Endothelial cell of umbilical vein (primary cell): ENCODE measurements around the gene SOCS3. TPM values are rescaled to one million over a fixed set of nuclear protein-coding genes. Genes with fewer than 3 reads are reported as not detected.

Source experiments
- BruUV-seq: library from RNA; stranded (reverse); fragments of 400-500 nt; replicated peaks from 2 replicates; lab custom pipeline; 2021; lab: Mats Ljungman, UMichigan
- CTCF ChIA-PET: fragments of 300-600, 350-600 bp; sonication (Branson Sonifier 250); formaldehyde crosslinking; loops from one replicate; lab custom pipeline; 2021; ENCODE audit warnings: antibody characterized with exemption, inconsistent platforms; lab: Charles Lee
- POLR2A ChIA-PET: fragments of 300-600, 350-600 bp; sonication (Branson Sonifier 250); formaldehyde crosslinking; loops from one replicate; lab custom pipeline; 2021; ENCODE audit warnings: antibody characterized with exemption, inconsistent platforms; lab: Charles Lee
- DNase-seq: peaks from one replicate; pipeline ENCODE4 v3.0.0-alpha.2; 2011; ENCODE audit warnings: low read depth, low spot score
- FAIRE-seq: peaks from 2 replicates; lab custom pipeline; 2011; peaks lifted over from hg19 to GRCh38; lab: Jason Lieb, UNC
- H2AFZ ChIP-seq: 2 replicates; pipeline ENCODE4 v1.6.0; 2012; ENCODE audit warnings: low read depth, low read length, control low read depth, inconsistent platforms
- H3K27ac ChIP-seq: 2 replicates; pipeline ENCODE4 v1.5.1; 2011; ENCODE audit warnings: low read depth, mild to moderate bottlenecking, control low read depth, low read length, moderate library complexity; ENCODE audit not compliant: insufficient read depth
- H3K27me3 ChIP-seq, 2 experiments: 2 replicates each; pipeline versions ENCODE4 v1.6.0 to v1.6.1; 2011; ENCODE audit warnings: low read length in 2 of 2, mixed read lengths in 1 of 2; ENCODE audit not compliant: control insufficient read depth in 2 of 2, insufficient read depth in 2 of 2
- H3K36me3 ChIP-seq, 2 experiments: 2 replicates in 1 of 2; 3 replicates in 1 of 2; pipeline ENCODE4 v1.5.1; 2011; ENCODE audit warnings: low read length in 2 of 2, mild to moderate bottlenecking in 1 of 2, moderate library complexity in 1 of 2; ENCODE audit not compliant: control insufficient read depth in 2 of 2, insufficient read depth in 2 of 2; ENCODE audit errors: extremely low read depth in 1 of 2
- H3K4me1 ChIP-seq: 3 replicates; pipeline ENCODE4 v1.5.1; 2011; ENCODE audit warnings: mild to moderate bottlenecking, low read length; ENCODE audit not compliant: control insufficient read depth, insufficient read depth; ENCODE audit errors: extremely low read depth
- H3K4me2 ChIP-seq: 2 replicates; pipeline ENCODE4 v1.6.1; 2011; ENCODE audit warnings: low read length, control low read depth, mixed read lengths; ENCODE audit not compliant: insufficient read depth
- H3K4me3 ChIP-seq, 3 experiments: fragments of 200-600 bp in 1 of 3; sonication (generic), shearing (Covaris generic) in 1 of 3; replicated peaks in 1 of 3; 2 replicates each; pipeline ENCODE4 v1.5.1; 2011 to 2016; ENCODE audit warnings: control low read depth in 3 of 3, low read length in 3 of 3, mild to moderate bottlenecking in 2 of 3, inconsistent platforms in 1 of 3, low read depth in 1 of 3, moderate library complexity in 1 of 3; ENCODE audit not compliant: insufficient read depth in 1 of 3
- H3K79me2 ChIP-seq: 2 replicates; pipeline ENCODE4 v1.6.0; 2012; ENCODE audit warnings: low read length, inconsistent platforms; ENCODE audit not compliant: control insufficient read depth, insufficient read depth
- H3K9ac ChIP-seq: replicated peaks from 2 replicates; pipeline ENCODE3; 2011; ENCODE audit warnings: low read length, control low read depth; ENCODE audit not compliant: insufficient read depth; ENCODE audit errors: extremely low read depth
- H3K9me1 ChIP-seq: replicated peaks from 3 replicates; pipeline ENCODE4 v1.6.0; 2011; ENCODE audit warnings: mild to moderate bottlenecking, low read length; ENCODE audit not compliant: control insufficient read depth, insufficient read depth; ENCODE audit errors: extremely low read depth
- H3K9me3 ChIP-seq: replicated peaks from 2 replicates; pipeline ENCODE4 v1.5.1; 2012; ENCODE audit warnings: low read length, inconsistent platforms; ENCODE audit not compliant: control insufficient read depth, insufficient read depth
- H4K20me1 ChIP-seq: replicated peaks from 2 replicates; pipeline ENCODE3; 2011; ENCODE audit warnings: mild to moderate bottlenecking, low read length; ENCODE audit not compliant: control insufficient read depth, insufficient read depth; ENCODE audit errors: extremely low read depth
- CTCF ChIP-seq, 2 donors: IDR thresholded peaks; 1 replicate in 1 of 2; 2 replicates in 1 of 2; pipeline ENCODE4 v1.5.1; 2011; ENCODE audit warnings: low read length in 2 of 2, mild to moderate bottlenecking in 2 of 2, moderate library complexity in 2 of 2, control low read depth in 1 of 2, inconsistent platforms in 1 of 2, low read depth in 1 of 2; ENCODE audit not compliant: insufficient read depth in 1 of 2; ENCODE audit errors: extremely low read depth in 1 of 2
- EZH2 ChIP-seq: IDR thresholded peaks from 2 replicates; pipeline ENCODE4 v1.6.1; 2012; ENCODE audit warnings: borderline replicate concordance, low read depth, mild to moderate bottlenecking, moderate library complexity, low read length, inconsistent platforms; ENCODE audit not compliant: severe bottlenecking
- FOS ChIP-seq: IDR thresholded peaks from 2 replicates; pipeline ENCODE4 v1.6.1; 2011; ENCODE audit warnings: mild to moderate bottlenecking, low read length, moderate library complexity, borderline replicate concordance; ENCODE audit not compliant: insufficient read depth
- GATA2 ChIP-seq: IDR thresholded peaks from 2 replicates; pipeline ENCODE4 v1.7.0; 2011; ENCODE audit warnings: low read depth, mild to moderate bottlenecking, moderate library complexity, mixed read lengths, low read length; ENCODE audit not compliant: insufficient read length, insufficient read depth
- JUN ChIP-seq: IDR thresholded peaks from 2 replicates; pipeline ENCODE4 v1.6.1; 2011; ENCODE audit warnings: borderline replicate concordance, low read depth; ENCODE audit not compliant: insufficient read length, insufficient read depth
- MAX ChIP-seq: IDR thresholded peaks from 2 replicates; pipeline ENCODE4 v1.6.1; 2011; ENCODE audit not compliant: insufficient read depth, insufficient read length
- MYC ChIP-seq: IDR thresholded peaks from one replicate; pipeline ENCODE4 v1.6.1; 2011; ENCODE audit warnings: mild to moderate bottlenecking, low read depth, low read length
- POLR2A ChIP-seq: IDR thresholded peaks from 2 replicates; pipeline ENCODE4 v1.6.1; 2012; ENCODE audit warnings: low read depth, mild to moderate bottlenecking, control low read depth, low read length
- dilution Hi-C: fragments of 300-500 bp; cut with MboI; formaldehyde crosslinking; loops from one replicate; pipeline ENCODE4 v1.15.0; 2019; ENCODE audit warnings: low sequenced_read_pairs; ENCODE audit not compliant: extremely low pct_ligation_motif_present
- intact Hi-C: fragments of 100-400 bp; cut with micrococcal nuclease; formaldehyde crosslinking; loops from one replicate; pipeline ENCODE4 v1.10.0; 2022
- polyA plus RNA-seq, 4 experiments: library from polyadenylated mRNA; depleted of rRNA in 3 of 4; stranded (reverse) in 3 of 4; unstranded in 1 of 4; fragments of >200 nt; gene quantifications; 2 replicates each; pipeline versions ENCODE4 v1.2.1 to v1.2.3, GENCODE V29; 2011 to 2012; ENCODE audit warnings: missing spikeins in 1 of 4
- total RNA-seq: library from RNA; stranded (reverse); gene quantifications from 2 replicates; pipeline ENCODE4 v1.2.3, GENCODE V29; 2021

SOCS3 gene
- total and polyA plus RNA-seq, 2 donors (not counting 3 experiments of a cell fraction or from before 2014, with no cell fraction given) = 6.2 to 14.3 TPM

GRCh38 chr17:78406920-78407319 lies 47.0 kb upstream of the SOCS3 start:
- no TSS peak for BruUV-seq
- H3K4me2 ChIP-seq = no peak overlapping the region
- H3K4me1 ChIP-seq = no peaks in the 10 kb centered on the region
- H3K4me3 ChIP-seq = no peak overlapping the region
- no peaks in the 10 kb centered on the region for H3K9me3 ChIP-seq
- DNase-seq (no peak), FAIRE-seq (no peak)
- no peak overlapping the region for H3K27ac ChIP-seq
- H3K36me3 ChIP-seq = peaks cover 7 to 36% of the 10 kb centered on the region in 2 experiments
- H3K9me1 ChIP-seq = no peaks in the 10 kb centered on the region
- H3K27me3 ChIP-seq = no peaks in the 10 kb centered on the region
- intact Hi-C loops (no loop called here), dilution Hi-C loops (no loop called here)
- ChIA-PET POLR2A (no interaction called here), CTCF (no interaction called here)
- H4K20me1 ChIP-seq = no peaks in the 10 kb centered on the region
- TF ChIP-seq JUN = no peak
- no peak for TF ChIP-seq MYC
- no peak for TF ChIP-seq CTCF (IDR thresholded peaks at IDR 0.05; ENCODE audit: extremely low read depth in 1 of 2, insufficient read depth in 1 of 2, low read depth in 1 of 2, low read length in 2 of 2)
- no peak for TF ChIP-seq GATA2
- no peak for TF ChIP-seq MAX
- no peak overlapping the region for H2AFZ ChIP-seq
- H3K79me2 ChIP-seq = peaks cover 59% of the 10 kb centered on the region
- no peak overlapping the region for H3K9ac ChIP-seq

GRCh38 chr17:78406396-78406795 lies 46.5 kb upstream of the SOCS3 start:
- H3K4me2 ChIP-seq = no peak overlapping the region
- H3K79me2 ChIP-seq = peaks cover 56% of the 10 kb centered on the region
- H3K9ac ChIP-seq = no peak overlapping the region
- H2AFZ ChIP-seq = no peak overlapping the region
- FAIRE-seq (no peak), DNase-seq (no peak)
- H3K4me1 ChIP-seq = no peaks in the 10 kb centered on the region
- H3K9me3 ChIP-seq = no peaks in the 10 kb centered on the region
- H3K27me3 ChIP-seq = no peaks in the 10 kb centered on the region
- BruUV-seq = no TSS peak
- no peaks in the 10 kb centered on the region for H4K20me1 ChIP-seq
- intact Hi-C loops (no loop called here), dilution Hi-C loops (no loop called here)
- ChIA-PET POLR2A (no interaction called here), CTCF (interaction anchor here (1.4 kb wide), 1 partner anchor 11 kb away, joined by 4 read pairs; no protein-coding TSS in a partner anchor)
- no peak overlapping the region for H3K4me3 ChIP-seq
- H3K36me3 ChIP-seq = peaks cover 7 to 40% of the 10 kb centered on the region in 2 experiments
- H3K27ac ChIP-seq = no peak overlapping the region
- TF ChIP-seq EZH2 = no peak
- TF ChIP-seq FOS = no peak
- TF ChIP-seq JUN = no peak
- no peak for TF ChIP-seq POLR2A
- H3K9me1 ChIP-seq = no peaks in the 10 kb centered on the region
